Common myeloid progenitor, CD34-positive (primary cell): ENCODE data around the gene SPCS1.

Experiments used
- CTCF ChIA-PET: fragments of 350-600 bp; sonication (Branson Sonifier 250); formaldehyde crosslinking; loops from one replicate; lab custom pipeline; 2021; ENCODE audit warnings: antibody characterized with exemption; lab: Charles Lee
- POLR2A ChIA-PET: fragments of 350-600 bp; sonication (Branson Sonifier 250); formaldehyde crosslinking; loops from one replicate; lab custom pipeline; 2021; ENCODE audit warnings: antibody characterized with exemption; lab: Charles Lee
- DNase-seq, 3 donors: peaks; one replicate each; pipeline versions ENCODE4 v3.0.0 to v3.0.0-alpha.2; 2013
- H3K27ac ChIP-seq, 2 experiments: 1 replicate in 1 of 2; 2 replicates in 1 of 2; pipeline ENCODE4 v1.7.0; 2013; ENCODE audit warnings: inconsistent platforms in 2 of 2, low read length in 2 of 2, mild to moderate bottlenecking in 2 of 2, low read depth in 1 of 2, moderate library complexity in 1 of 2; ENCODE audit not compliant: severe bottlenecking in 2 of 2, insufficient read depth in 1 of 2, poor library complexity in 1 of 2
- H3K27me3 ChIP-seq, 5 experiments: replicated peaks in 2 of 5; 1 replicate in 3 of 5; 2 replicates in 2 of 5; pipeline versions ENCODE4 v1.6.1 to v1.7.0; 2013; ENCODE audit warnings: low read length in 4 of 5, mild to moderate bottlenecking in 2 of 5, moderate library complexity in 2 of 5, inconsistent platforms in 1 of 5; ENCODE audit not compliant: insufficient read depth in 5 of 5, control insufficient read depth in 4 of 5
- H3K36me3 ChIP-seq, 4 experiments: 1 replicate in 2 of 4; 2 replicates in 2 of 4; pipeline versions ENCODE4 v1.6.1 to v1.7.0; 2013; ENCODE audit warnings: low read length in 3 of 4, control low read depth in 1 of 4, mild to moderate bottlenecking in 1 of 4; ENCODE audit not compliant: control insufficient read depth in 4 of 4, insufficient read depth in 4 of 4
- H3K4me1 ChIP-seq, 4 experiments: 1 replicate in 3 of 4; 2 replicates in 1 of 4; pipeline versions ENCODE4 v1.6.1 to v1.7.1; 2013; ENCODE audit warnings: low read length in 3 of 4, mild to moderate bottlenecking in 3 of 4, control low read depth in 1 of 4, inconsistent platforms in 1 of 4, moderate library complexity in 1 of 4; ENCODE audit not compliant: control insufficient read depth in 4 of 4, insufficient read depth in 4 of 4; ENCODE audit errors: control extremely low read depth in 1 of 4
- H3K4me3 ChIP-seq, 7 experiments: 1 replicate in 4 of 7; 2 replicates in 3 of 7; pipeline versions ENCODE4 v1.5.1 to v1.7.0; 2013; ENCODE audit warnings: mild to moderate bottlenecking in 7 of 7, low read length in 6 of 7, moderate library complexity in 6 of 7, inconsistent platforms in 2 of 7, low read depth in 2 of 7, control low read depth in 1 of 7; ENCODE audit not compliant: insufficient read depth in 4 of 7, control insufficient read depth in 1 of 7; ENCODE audit errors: extremely low read depth in 1 of 7
- H3K9me3 ChIP-seq, 5 experiments: 1 replicate in 4 of 5; 2 replicates in 1 of 5; pipeline versions ENCODE4 v1.6.1 to v1.7.1; 2013; ENCODE audit warnings: low read length in 4 of 5, mild to moderate bottlenecking in 2 of 5, inconsistent platforms in 1 of 5, low read depth in 1 of 5, moderate library complexity in 1 of 5; ENCODE audit not compliant: control insufficient read depth in 4 of 5, insufficient read depth in 2 of 5; ENCODE audit errors: control extremely low read depth in 1 of 5
- WGBS: methylation state at CpG from one replicate; pipeline ENCODE4 v1.1.5; 2013; ENCODE audit not compliant: insufficient coverage; 5-methylcytosine and 5-hydroxymethylcytosine counted together

Gene SPCS1

DNA sequence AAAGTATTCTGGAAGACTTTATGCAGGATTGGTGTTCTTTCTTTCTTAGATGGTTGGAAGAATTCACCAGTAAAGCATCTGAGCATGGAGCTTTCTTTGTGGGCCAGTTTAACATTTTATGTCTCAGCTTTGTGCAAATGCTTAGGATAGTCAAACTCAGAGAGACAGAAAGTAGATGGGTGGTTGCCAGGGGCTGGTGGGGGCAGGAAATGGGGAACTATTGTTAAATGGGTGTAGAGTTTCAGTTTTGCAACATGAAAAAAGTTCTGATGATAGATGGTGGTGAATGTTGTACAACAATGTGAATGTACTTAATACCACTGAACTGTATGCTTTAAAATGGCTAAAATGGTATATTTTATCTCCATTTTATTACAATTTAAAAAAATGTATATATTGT, 24.8 kb downstream of the SPCS1 start:
- no peak overlapping the region for H3K27ac ChIP-seq
- ChIA-PET POLR2A (no interaction called here), CTCF (no interaction called here)
- no peak for DNase-seq
- no peaks in the 10 kb centered on the region for H3K4me1 ChIP-seq
- H3K27me3 ChIP-seq: no peaks in the 10 kb centered on the region
- H3K36me3 ChIP-seq: peaks cover 22 to 63% (median 34%) of the 10 kb centered on the region in 4 experiments
- H3K4me3 ChIP-seq: no peak overlapping the region
- H3K9me3 ChIP-seq: peaks cover 3 to 27% (median 10%) of the 10 kb centered on the region in 5 experiments

GRCh38 chr3:52731590-52731989, 25.7 kb downstream of the SPCS1 start:
- 94% methylated on average over 14 of the region's 14 CpGs for WGBS
- Histone ChIP-seq H3K4me3 (no peak overlapping the region), H3K9me3 (peaks cover 3 to 27% (median 10%) of the 10 kb centered on the region in 5 experiments), H3K27ac (no peak overlapping the region), H3K4me1 (no peaks in the 10 kb centered on the region), H3K27me3 (no peaks in the 10 kb centered on the region), H3K36me3 (peaks cover 22 to 66% (median 35%) of the 10 kb centered on the region in 4 experiments)
- CTCF ChIA-PET: no interaction called here
- POLR2A ChIA-PET: no interaction called here
- no peak for DNase-seq

- H3K9me3 ChIP-seq: peaks cover 3 to 24% (median 7%) of the 10 kb centered on the region in 5 experiments
- DNase-seq: no peak
- ChIA-PET POLR2A (no interaction called here), CTCF (no interaction called here)
- H3K27ac ChIP-seq: no peak overlapping the region
- H3K4me3 ChIP-seq: no peak overlapping the region
- 100% methylated on average over 1 of the region's 10 CpGs for WGBS
- no peaks in the 10 kb centered on the region for H3K27me3 ChIP-seq
- peaks cover 17 to 68% (median 40%) of the 10 kb centered on the region in 4 experiments for H3K36me3 ChIP-seq
- H3K4me1 ChIP-seq: no peaks in the 10 kb centered on the region
Measured at GRCh38 chr3:52733256-52733891, 27.5 kb downstream of the SPCS1 start.

GRCh38 chr3:52739730-52740129, 33.8 kb downstream of the SPCS1 start:
- H3K4me3 ChIP-seq: no peak overlapping the region
- no peak for DNase-seq
- H3K27me3 ChIP-seq: no peaks in the 10 kb centered on the region
- no peak overlapping the region for H3K27ac ChIP-seq
- CTCF ChIA-PET: interaction anchor here (0.6 kb wide), 1 partner anchor 21 kb away, joined by 3 read pairs; no protein-coding TSS in a partner anchor
- POLR2A ChIA-PET: no interaction called here
- H3K36me3 ChIP-seq: peaks cover 21 to 68% (median 33%) of the 10 kb centered on the region in 4 experiments
- H3K9me3 ChIP-seq: peaks cover 0 to 1% (median 0%) of the 10 kb centered on the region in 5 experiments
- no peaks in the 10 kb centered on the region for H3K4me1 ChIP-seq
- WGBS: 91% methylated on average over 1 of the region's 1 CpG

DNA sequence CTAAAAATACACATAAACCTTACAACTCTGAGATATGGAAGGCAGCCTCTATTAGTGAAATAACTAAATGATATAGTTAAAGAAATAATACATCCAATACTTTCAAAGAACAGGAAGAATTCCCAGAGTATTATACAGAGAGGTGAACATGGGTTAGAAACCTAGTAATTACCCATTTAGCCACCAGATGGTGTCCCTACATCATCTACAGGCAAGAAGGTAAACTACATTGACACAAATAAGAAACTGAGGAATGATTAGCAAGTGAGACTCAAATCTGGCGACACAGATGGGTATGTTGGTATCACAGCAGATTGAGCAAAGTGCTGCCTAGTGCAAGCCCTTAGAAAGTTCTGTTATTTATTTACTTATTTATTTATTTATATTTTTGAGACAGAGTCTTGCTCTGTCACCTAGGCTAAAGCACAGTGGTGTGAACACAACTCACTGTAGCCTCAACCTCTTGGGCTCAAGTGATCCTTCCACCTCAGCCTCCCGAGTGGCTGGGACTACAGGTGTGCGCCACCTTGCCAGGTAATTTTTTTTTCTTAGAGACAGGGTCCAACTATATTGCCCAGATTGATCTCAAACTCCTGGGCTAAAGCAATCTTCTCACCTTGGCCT, 36.6 kb downstream of the SPCS1 start:
- DNase-seq: peak; percentile 30 to 46 (median 31)
- no CpG with 5 or more reads among the region's 3 CpGs for WGBS
- H3K36me3 ChIP-seq: peaks cover 16 to 75% (median 44%) of the 10 kb centered on the region in 4 experiments

DNA sequence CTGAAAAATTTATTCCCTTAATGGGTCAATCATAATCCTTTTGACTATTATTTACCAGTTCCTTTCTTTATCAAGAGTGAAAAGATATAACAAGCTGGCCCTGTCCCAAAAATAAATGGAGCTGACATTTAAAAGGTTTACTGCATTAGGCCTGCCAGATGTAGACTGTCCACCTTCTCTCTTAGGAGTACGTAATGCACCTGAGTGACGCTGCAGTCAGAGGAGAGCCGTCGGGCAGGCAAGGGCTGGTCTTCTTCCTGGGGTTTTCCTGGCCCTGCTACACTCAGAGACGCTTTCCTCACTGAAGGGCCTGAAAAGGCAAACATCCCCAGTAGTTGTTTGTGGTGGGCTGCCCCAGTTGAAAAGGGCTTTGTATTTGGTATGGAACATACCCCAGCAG, 37.2 kb downstream of the SPCS1 start:
- 97% methylated on average over 4 of the region's 5 CpGs for whole genome bisulfite sequencing
- H3K27ac ChIP-seq: no peak overlapping the region
- peaks cover 14 to 75% (median 46%) of the 10 kb centered on the region in 4 experiments for H3K36me3 ChIP-seq
- no peaks in the 10 kb centered on the region for H3K9me3 ChIP-seq
- H3K4me3 ChIP-seq: no peak overlapping the region
- H3K27me3 ChIP-seq: no peaks in the 10 kb centered on the region
- ChIA-PET POLR2A (no interaction called here), CTCF (interaction anchor here (0.6 to 2.6 kb wide), 8 partner anchors 22 to 108 kb away, joined by 3 to 17 read pairs (median 3); no protein-coding TSS in a partner anchor)
- H3K4me1 ChIP-seq: no peaks in the 10 kb centered on the region
- DNase-seq: no peak

More for the DNA sequence above, 36.6 kb downstream of the SPCS1 start:
- CTCF ChIA-PET: interaction anchor here (0.7 to 2.6 kb wide), 12 partner anchors 27 to 192 kb away, joined by 3 to 17 read pairs (median 4); partner anchors contain the start of gene NEK4
- Histone ChIP-seq H3K27me3 (no peaks in the 10 kb centered on the region), H3K4me1 (no peaks in the 10 kb centered on the region), H3K27ac (no peak overlapping the region), H3K9me3 (no peaks in the 10 kb centered on the region), H3K4me3 (no peak overlapping the region)
- POLR2A ChIA-PET: no interaction called here

DNA sequence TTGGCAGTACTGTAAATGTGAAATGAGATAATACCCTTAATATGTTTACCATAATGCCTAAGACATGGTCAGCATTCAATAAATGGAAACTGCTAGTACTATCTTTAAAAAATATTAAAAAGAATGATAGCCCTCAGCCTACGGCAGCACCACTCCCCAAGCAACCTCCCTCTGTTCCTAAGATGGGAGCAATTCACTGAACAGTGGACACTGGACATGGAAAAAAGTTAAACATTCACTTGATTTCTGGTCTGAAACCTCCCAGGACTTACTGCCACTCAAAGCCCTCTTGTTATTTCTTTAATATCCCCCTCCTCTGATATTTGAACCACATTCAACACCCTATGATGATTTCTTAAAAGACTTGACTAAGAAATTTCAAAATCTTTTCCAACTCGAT, 37.8 kb downstream of the SPCS1 start:
- H3K4me3 ChIP-seq: no peak overlapping the region
- H3K4me1 ChIP-seq: no peaks in the 10 kb centered on the region
- CTCF ChIA-PET: interaction anchor here (0.6 to 2.6 kb wide), 8 partner anchors 21 to 108 kb away, joined by 3 to 17 read pairs (median 3); no protein-coding TSS in a partner anchor
- H3K27me3 ChIP-seq: no peaks in the 10 kb centered on the region
- POLR2A ChIA-PET: no interaction called here
- no peak for DNase-seq
- H3K9me3 ChIP-seq: no peaks in the 10 kb centered on the region
- peaks cover 11 to 74% (median 49%) of the 10 kb centered on the region in 4 experiments for H3K36me3 ChIP-seq
- H3K27ac ChIP-seq: no peak overlapping the region
- 92% methylated on average over 2 of the region's 2 CpGs for WGBS
